B cell (primary cell): Measurements from ENCODE around the gene ARL5A.

Experiments
- CTCF ChIP-seq: fragments of 200-600 bp; IDR thresholded peaks from one replicate; pipeline ENCODE4 v1.8.0; 2022; ENCODE audit warnings: antibody characterized with exemption, mild to moderate bottlenecking
- EZH2 ChIP-seq: IDR thresholded peaks from 2 replicates; pipeline ENCODE4 v1.6.1; 2012; ENCODE audit warnings: borderline replicate concordance, low read depth, mild to moderate bottlenecking, moderate library complexity, low read length; ENCODE audit not compliant: insufficient read depth, poor library complexity, severe bottlenecking

- no peak for TF ChIP-seq CTCF
- no peak for TF ChIP-seq EZH2
Observed at GRCh38 chr2:151828890-151829324, 686 bp upstream of the ARL5A start.
